WERI-Rb-1 (cell line): ENCODE results near the gene SESN3.

ENCODE experiments used
- DNase-seq: peaks from one replicate; pipeline ENCODE4 v3.0.0-alpha.2; 2020
- H3K27ac ChIP-seq: fragments of 250-450 bp; sonication (Bioruptor Pico); 2 replicates; pipeline ENCODE4 v1.5.1; 2020; ENCODE audit warnings: mild to moderate bottlenecking, moderate library complexity
- H3K27me3 ChIP-seq: fragments of 250-450 bp; sonication (Bioruptor Pico); 2 replicates; pipeline ENCODE4 v1.5.1; 2021; ENCODE audit warnings: mild to moderate bottlenecking, low read depth, moderate library complexity; ENCODE audit not compliant: insufficient read depth, severe bottlenecking
- H3K36me3 ChIP-seq: fragments of 250-450 bp; sonication (Bioruptor Pico); 2 replicates; pipeline ENCODE4 v1.5.1; 2020; ENCODE audit warnings: mild to moderate bottlenecking, moderate library complexity
- H3K4me3 ChIP-seq: 2 replicates; pipeline ENCODE4 v1.5.1; 2011; ENCODE audit warnings: low read depth, mild to moderate bottlenecking, control low read depth, low read length
- H3K9me3 ChIP-seq: fragments of 250-450 bp; sonication (Bioruptor Pico); 2 replicates; pipeline ENCODE4 v1.5.1; 2021; ENCODE audit warnings: mild to moderate bottlenecking, moderate library complexity; ENCODE audit not compliant: severe bottlenecking
- CTCF ChIP-seq: IDR thresholded peaks from 2 replicates; pipeline ENCODE4 v1.5.1; 2011; ENCODE audit warnings: low read depth, mild to moderate bottlenecking, control low read depth, inconsistent platforms, low read length

Gene SESN3

GRCh38 chr11:95145430-95146060 is 85.5 kb downstream of the SESN3 start:
- Histone ChIP-seq H3K27me3 (no peaks in the 10 kb centered on the region), H3K4me3 (no peak overlapping the region), H3K36me3 (no peaks in the 10 kb centered on the region), H3K27ac (no peak overlapping the region), H3K9me3 (no peaks in the 10 kb centered on the region)
- DNase-seq: no peak
- TF ChIP-seq CTCF: no peak

- Histone ChIP-seq H3K27ac (no peak overlapping the region), H3K27me3 (no peaks in the 10 kb centered on the region), H3K36me3 (no peaks in the 10 kb centered on the region), H3K9me3 (no peaks in the 10 kb centered on the region), H3K4me3 (no peak overlapping the region)
- DNase-seq: no peak
- TF ChIP-seq CTCF: no peak
Observed at GRCh38 chr11:95144313-95145235, 86.4 kb downstream of the SESN3 start.

GRCh38 chr11:95143106-95143681 is 87.8 kb downstream of the SESN3 start:
- DNase-seq: no peak
- no peaks in the 10 kb centered on the region for H3K27me3 ChIP-seq
- H3K4me3 ChIP-seq: no peak overlapping the region
- TF ChIP-seq CTCF: no peak
- no peaks in the 10 kb centered on the region for H3K9me3 ChIP-seq
- H3K27ac ChIP-seq: no peak overlapping the region
- no peaks in the 10 kb centered on the region for H3K36me3 ChIP-seq

GRCh38 chr11:95142431-95142830 is 88.6 kb downstream of the SESN3 start:
- H3K27ac ChIP-seq: no peak overlapping the region
- DNase-seq: no peak

GRCh38 chr11:95140397-95141033 is 90.5 kb downstream of the SESN3 start:
- Histone ChIP-seq H3K4me3 (no peak overlapping the region), H3K36me3 (no peaks in the 10 kb centered on the region), H3K27me3 (no peaks in the 10 kb centered on the region), H3K27ac (no peak overlapping the region), H3K9me3 (no peaks in the 10 kb centered on the region)
- no peak for TF ChIP-seq CTCF
- DNase-seq: no peak

More at GRCh38 chr11:95142431-95142830, 88.6 kb downstream of the SESN3 start:
- H3K4me3 ChIP-seq: no peak overlapping the region
- H3K27me3 ChIP-seq: no peaks in the 10 kb centered on the region
- H3K9me3 ChIP-seq: no peaks in the 10 kb centered on the region
- no peak for TF ChIP-seq CTCF
- H3K36me3 ChIP-seq: no peaks in the 10 kb centered on the region
